SJSA1 (cell line): ENCODE data around the gene SGSM1. TPM values are rescaled to one million over a fixed set of nuclear protein-coding genes. Genes with fewer than 3 reads are reported as not detected.

Source experiments
- DNase-seq, 2 experiments: peaks; one replicate each; pipeline ENCODE4 v3.0.0-alpha.2; 2015 to 2020; ENCODE audit warnings: low spot score in 2 of 2, low read depth in 1 of 2
- H3K27ac ChIP-seq: fragments of 250-450 bp; sonication (Bioruptor Pico); 2 replicates; pipeline ENCODE4 v1.5.1; 2020; ENCODE audit warnings: mild to moderate bottlenecking, moderate library complexity
- H3K27me3 ChIP-seq: fragments of 250-450 bp; sonication (Bioruptor Pico); replicated peaks from 2 replicates; pipeline ENCODE4 v1.5.1; 2020; ENCODE audit warnings: mild to moderate bottlenecking, moderate library complexity
- H3K36me3 ChIP-seq: fragments of 250-450 bp; sonication (Bioruptor Pico); 2 replicates; pipeline ENCODE4 v1.5.1; 2020; ENCODE audit warnings: mild to moderate bottlenecking
- H3K4me1 ChIP-seq: fragments of 250-450 bp; sonication (Bioruptor Pico); replicated peaks from 2 replicates; pipeline ENCODE4 v1.6.1; 2021; ENCODE audit warnings: mild to moderate bottlenecking
- H3K4me3 ChIP-seq: fragments of 250-450 bp; sonication (Bioruptor Pico); 2 replicates; pipeline ENCODE4 v1.5.1; 2020; ENCODE audit warnings: mild to moderate bottlenecking
- H3K9me3 ChIP-seq: fragments of 250-450 bp; sonication (Bioruptor Pico); replicated peaks from 2 replicates; pipeline ENCODE4 v1.5.1; 2020; ENCODE audit warnings: mild to moderate bottlenecking
- total RNA-seq: library from RNA; depleted of rRNA; stranded (reverse); fragments of >200 nt; shearing (Covaris generic); gene quantifications from 2 replicates; pipeline ENCODE4 v1.2.3, GENCODE V29; 2014

Gene SGSM1
- total RNA-seq, 1 experiment from 2014 or later = not detected

- H3K27me3 ChIP-seq = peaks cover 24% of the 10 kb centered on the region; the same call in 1 of the 2 replicates
- H3K9me3 ChIP-seq = no peaks in the 10 kb centered on the region
- no peaks in the 10 kb centered on the region for H3K4me1 ChIP-seq
- H3K36me3 ChIP-seq = no peaks in the 10 kb centered on the region
- DNase-seq = no peak
- H3K4me3 ChIP-seq = no peak overlapping the region
- H3K27ac ChIP-seq = no peak overlapping the region
Observed at GRCh38 chr22:24776525-24776924, 29.5 kb upstream of the SGSM1 start.

GRCh38 chr22:24789516-24789915 is 16.5 kb upstream of the SGSM1 start:
- H3K27me3 ChIP-seq = peaks cover 7% of the 10 kb centered on the region
- H3K9me3 ChIP-seq = no peaks in the 10 kb centered on the region
- no peak overlapping the region for H3K27ac ChIP-seq
- no peaks in the 10 kb centered on the region for H3K36me3 ChIP-seq
- H3K4me3 ChIP-seq = no peak overlapping the region
- DNase-seq = no peak
- H3K4me1 ChIP-seq = no peaks in the 10 kb centered on the region

GRCh38 chr22:24791362-24791761 is 14.6 kb upstream of the SGSM1 start:
- H3K36me3 ChIP-seq = no peaks in the 10 kb centered on the region
- H3K27ac ChIP-seq = no peak overlapping the region
- H3K4me3 ChIP-seq = no peak overlapping the region
- H3K4me1 ChIP-seq = no peaks in the 10 kb centered on the region
- no peak for DNase-seq
- peaks cover 7% of the 10 kb centered on the region for H3K27me3 ChIP-seq
- no peaks in the 10 kb centered on the region for H3K9me3 ChIP-seq

GRCh38 chr22:24796056-24796455 is 10.0 kb upstream of the SGSM1 start:
- no peak overlapping the region for H3K4me3 ChIP-seq
- H3K36me3 ChIP-seq = no peaks in the 10 kb centered on the region
- H3K27ac ChIP-seq = no peak overlapping the region
- H3K4me1 ChIP-seq = no peaks in the 10 kb centered on the region
- peaks cover 3% of the 10 kb centered on the region; the same call in 1 of the 2 replicates for H3K27me3 ChIP-seq
- no peaks in the 10 kb centered on the region for H3K9me3 ChIP-seq
- no peak for DNase-seq

GRCh38 chr22:24796860-24797259 is 9.2 kb upstream of the SGSM1 start:
- Histone ChIP-seq H3K36me3 (no peaks in the 10 kb centered on the region), H3K27me3 (peaks cover 3% of the 10 kb centered on the region; the same call in 1 of the 2 replicates), H3K27ac (no peak overlapping the region), H3K9me3 (no peaks in the 10 kb centered on the region), H3K4me3 (no peak overlapping the region), H3K4me1 (no peaks in the 10 kb centered on the region)
- DNase-seq = no peak

- no peak overlapping the region for H3K27ac ChIP-seq
- no peaks in the 10 kb centered on the region for H3K9me3 ChIP-seq
- peaks cover 6% of the 10 kb centered on the region for H3K4me1 ChIP-seq
- H3K36me3 ChIP-seq = no peaks in the 10 kb centered on the region
- H3K4me3 ChIP-seq = no peak overlapping the region
- no peak for DNase-seq
- H3K27me3 ChIP-seq = no peaks in the 10 kb centered on the region
Observed at GRCh38 chr22:24801901-24802465, 4.0 kb upstream of the SGSM1 start.

- Histone ChIP-seq H3K4me1 (peaks cover 6% of the 10 kb centered on the region), H3K27me3 (no peaks in the 10 kb centered on the region), H3K36me3 (no peaks in the 10 kb centered on the region), H3K27ac (no peak overlapping the region), H3K4me3 (no peak overlapping the region), H3K9me3 (no peaks in the 10 kb centered on the region)
- peak; percentile 28 to 63 for DNase-seq
Observed at GRCh38 chr22:24803064-24803542, 2.9 kb upstream of the SGSM1 start.

GRCh38 chr22:24806663-24807001 is 621 bp downstream of the SGSM1 start:
- Histone ChIP-seq H3K27ac (no peak overlapping the region), H3K4me1 (peaks cover 11% of the 10 kb centered on the region), H3K9me3 (no peaks in the 10 kb centered on the region), H3K36me3 (no peaks in the 10 kb centered on the region), H3K4me3 (no peak overlapping the region), H3K27me3 (no peaks in the 10 kb centered on the region)
- DNase-seq = no peak

GRCh38 chr22:24807284-24807950 is 1.4 kb downstream of the SGSM1 start:
- Histone ChIP-seq H3K4me1 (peaks cover 11% of the 10 kb centered on the region), H3K27ac (no peak overlapping the region), H3K36me3 (no peaks in the 10 kb centered on the region), H3K4me3 (no peak overlapping the region), H3K27me3 (no peaks in the 10 kb centered on the region), H3K9me3 (no peaks in the 10 kb centered on the region)
- no peak for DNase-seq

GRCh38 chr22:24809331-24809730 is 3.3 kb downstream of the SGSM1 start:
- Histone ChIP-seq H3K36me3 (no peaks in the 10 kb centered on the region), H3K27me3 (no peaks in the 10 kb centered on the region), H3K4me1 (peaks cover 11% of the 10 kb centered on the region), H3K4me3 (no peak overlapping the region), H3K9me3 (no peaks in the 10 kb centered on the region), H3K27ac (no peak overlapping the region)
- DNase-seq = no peak

GRCh38 chr22:24810043-24810749 is 4.2 kb downstream of the SGSM1 start:
- no peak for DNase-seq
- Histone ChIP-seq H3K9me3 (no peaks in the 10 kb centered on the region), H3K4me3 (no peak overlapping the region), H3K27ac (no peak overlapping the region), H3K27me3 (no peaks in the 10 kb centered on the region), H3K36me3 (no peaks in the 10 kb centered on the region), H3K4me1 (peaks cover 11% of the 10 kb centered on the region)

- Histone ChIP-seq H3K4me3 (no peak overlapping the region), H3K4me1 (0 out of 2 replicates have a peak, but pooled peaks cover 4% of the 10 kb centered on the region)
Observed at GRCh38 chr22:24812950-24813775, 7.2 kb downstream of the SGSM1 start.

More at GRCh38 chr22:24812950-24813775, 7.2 kb downstream of the SGSM1 start:
- Histone ChIP-seq H3K9me3 (peaks cover 3% of the 10 kb centered on the region; the same call in 1 of the 2 replicates), H3K36me3 (no peaks in the 10 kb centered on the region), H3K27me3 (peaks cover 5% of the 10 kb centered on the region; the same call in 1 of the 2 replicates), H3K27ac (no peak overlapping the region)
- no peak for DNase-seq
